HepG2 (cell line): ENCODE results near the gene BPIFB4. TPM values are rescaled to one million over a fixed set of nuclear protein-coding genes. Genes with fewer than 3 reads are reported as not detected.
A peak's percentile ranks its signal among the peaks of the same experiment; 100 is the strongest.

Experiments used
- CENPT ChIP-seq: sonication (generic); formaldehyde crosslinking; IDR thresholded peaks from 2 replicates; pipeline ENCODE4 v1.8.0; 2022; ENCODE audit warnings: low read depth, mild to moderate bottlenecking, moderate library complexity, missing genetic modification reagents
- ETV6 ChIP-seq: sonication (generic); formaldehyde crosslinking; conservative IDR thresholded peaks from 2 replicates; pipeline ENCODE4 v1.4.0; 2020; ENCODE audit warnings: missing genetic modification reagents
- HNRNPH1 ChIP-seq: fragments of 200-400 bp; formaldehyde crosslinking; optimal IDR thresholded peaks from 2 replicates; pipeline ENCODE3; 2017; ENCODE audit warnings: mild to moderate bottlenecking, low read depth, low read length
- NR1H2 ChIP-seq: sonication (generic); formaldehyde crosslinking; IDR thresholded peaks from 2 replicates; pipeline ENCODE4 v1.8.1; 2022; ENCODE audit warnings: low read depth, missing genetic modification reagents, borderline replicate concordance
- ONECUT2 ChIP-seq: sonication (generic); formaldehyde crosslinking; IDR thresholded peaks from 2 replicates; pipeline ENCODE4 v1.4.0; 2020; ENCODE audit warnings: missing genetic modification reagents
- RFX3 ChIP-seq: IDR thresholded peaks from 2 replicates; pipeline ENCODE4 v1.6.1; 2016; ENCODE audit warnings: missing biosample characterization, missing genetic modification reagents
- RXRA ChIP-seq: sonication (generic); formaldehyde crosslinking; IDR thresholded peaks from 2 replicates; pipeline ENCODE4 v1.5.1; 2020; ENCODE audit warnings: missing genetic modification reagents
- SAP130 ChIP-seq: IDR thresholded peaks from 2 replicates; pipeline ENCODE4 v1.6.1; 2016; ENCODE audit warnings: low read depth
- SMARCE1 ChIP-seq: fragments of 450-650 bp; IDR thresholded peaks from 2 replicates; pipeline ENCODE4 v1.6.1; 2017; ENCODE audit warnings: borderline replicate concordance
- SOX13 ChIP-seq, 3 experiments: fragments of 450-650 bp in 1 of 3; sonication (generic) in 1 of 3; formaldehyde crosslinking in 1 of 3; IDR thresholded peaks in 2 of 3; conservative IDR thresholded peaks in 1 of 3; 2 replicates each; pipeline versions ENCODE4 v1.5.0 to v1.6.1; 2016 to 2020; ENCODE audit warnings: antibody characterized with exemption in 1 of 3, mild to moderate bottlenecking in 1 of 3, missing compliant biosample characterization in 1 of 3, missing genetic modification reagents in 1 of 3, moderate library complexity in 1 of 3
- TAF1 ChIP-seq: sonication (generic); formaldehyde crosslinking; IDR thresholded peaks from 2 replicates; pipeline ENCODE4 v1.4.0; 2020; ENCODE audit warnings: missing genetic modification reagents
- TOE1 ChIP-seq: sonication (generic); formaldehyde crosslinking; IDR thresholded peaks from 2 replicates; pipeline ENCODE4 v1.4.0; 2020; ENCODE audit warnings: mild to moderate bottlenecking, missing genetic modification reagents
- ZKSCAN1 ChIP-seq: fragments of 150-350 bp; IDR thresholded peaks from 2 replicates; pipeline ENCODE4 v1.6.1; 2014; ENCODE audit warnings: low read length
- ZNF264 ChIP-seq: sonication (generic); formaldehyde crosslinking; IDR thresholded peaks from 2 replicates; pipeline ENCODE4 v1.4.0; 2020; ENCODE audit warnings: missing genetic modification reagents
- ZNF564 ChIP-seq: sonication (generic); formaldehyde crosslinking; IDR thresholded peaks from 2 replicates; pipeline ENCODE4 v1.8.1; 2023; ENCODE audit warnings: mild to moderate bottlenecking, missing genetic modification reagents
- ZNF569 ChIP-seq: sonication (generic); formaldehyde crosslinking; IDR thresholded peaks from 2 replicates; pipeline ENCODE4 v1.5.0; 2020; ENCODE audit warnings: mild to moderate bottlenecking, missing genetic modification reagents, moderate library complexity, borderline replicate concordance
- ZSCAN20 ChIP-seq: sonication (generic); formaldehyde crosslinking; IDR thresholded peaks from 2 replicates; pipeline ENCODE4 v1.4.0; 2020; ENCODE audit warnings: missing genetic modification reagents, mild to moderate bottlenecking, borderline replicate concordance
- polyA plus RNA-seq, 8 experiments: library from polyadenylated mRNA; depleted of rRNA in 3 of 8; stranded (reverse) in 7 of 8; unstranded in 1 of 8; fragments of >200 nt; fragmentation: Illumina TruSeq in 4 of 8; extraction: Trizol in 4 of 8; gene quantifications; 2 replicates each; pipeline versions ENCODE4 v1.2.1 to v1.2.3, GENCODE V29; 2011 to 2016; ENCODE audit warnings: low read depth in 4 of 8, missing spikeins in 1 of 8, mixed read lengths in 1 of 8; ENCODE audit not compliant: insufficient read depth in 1 of 8
- total RNA-seq, 5 experiments: library from RNA; depleted of rRNA; stranded (reverse); fragments of >200 nt; fragmentation: Illumina TruSeq; extraction: Trizol; gene quantifications; 2 replicates each; pipeline ENCODE4 v1.2.3, GENCODE V29; 2016; ENCODE audit warnings: low read depth in 1 of 5
- TF ChIP-seq, protein P1 (sequence below): sonication (generic); formaldehyde crosslinking; IDR thresholded peaks from 2 replicates; pipeline ENCODE4 v1.4.0; 2020; ENCODE audit warnings: missing genetic modification reagents
- TF ChIP-seq, protein P2 (sequence below): sonication (generic); formaldehyde crosslinking; IDR thresholded peaks from 2 replicates; pipeline ENCODE4 v1.4.0; 2020; ENCODE audit warnings: low read depth, mild to moderate bottlenecking, missing genetic modification reagents
- TF ChIP-seq, protein P3 (sequence below): sonication (generic); formaldehyde crosslinking; IDR thresholded peaks from 2 replicates; pipeline ENCODE4 v1.9.0; 2021; ENCODE audit warnings: mild to moderate bottlenecking, missing genetic modification reagents
- TF ChIP-seq, protein P4 (sequence below): conservative IDR thresholded peaks from 2 replicates; pipeline ENCODE4 v1.6.1; 2018; ENCODE audit warnings: missing genetic modification reagents

BPIFB4 gene
- total and polyA plus RNA-seq, 2 of the 13 experiments (the other 11 are each of a cell fraction or from before 2014, with no cell fraction given) = 0.09 TPM; not detected in 1

DNA sequence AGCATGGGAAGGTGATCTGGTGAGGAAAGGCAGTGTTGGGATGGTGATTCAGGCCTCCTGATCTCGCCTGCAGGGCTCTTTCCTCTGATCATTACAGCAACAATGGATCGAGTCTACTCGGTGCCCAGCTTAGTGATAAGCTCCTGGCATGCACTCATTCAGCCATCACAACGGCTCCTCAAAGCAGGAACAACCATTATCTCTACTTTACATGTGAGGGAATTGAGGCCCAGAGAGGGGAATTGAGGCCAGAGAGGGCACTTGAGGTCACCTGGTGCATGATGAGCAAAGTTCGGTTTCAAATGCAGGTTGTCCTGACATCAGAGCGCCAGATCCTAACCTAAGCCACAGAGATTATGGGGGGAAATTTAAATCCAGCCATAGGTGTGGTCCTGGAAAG, 46.5 kb downstream of the BPIFB4 start (continued):
- TF ChIP-seq, protein P1, sequence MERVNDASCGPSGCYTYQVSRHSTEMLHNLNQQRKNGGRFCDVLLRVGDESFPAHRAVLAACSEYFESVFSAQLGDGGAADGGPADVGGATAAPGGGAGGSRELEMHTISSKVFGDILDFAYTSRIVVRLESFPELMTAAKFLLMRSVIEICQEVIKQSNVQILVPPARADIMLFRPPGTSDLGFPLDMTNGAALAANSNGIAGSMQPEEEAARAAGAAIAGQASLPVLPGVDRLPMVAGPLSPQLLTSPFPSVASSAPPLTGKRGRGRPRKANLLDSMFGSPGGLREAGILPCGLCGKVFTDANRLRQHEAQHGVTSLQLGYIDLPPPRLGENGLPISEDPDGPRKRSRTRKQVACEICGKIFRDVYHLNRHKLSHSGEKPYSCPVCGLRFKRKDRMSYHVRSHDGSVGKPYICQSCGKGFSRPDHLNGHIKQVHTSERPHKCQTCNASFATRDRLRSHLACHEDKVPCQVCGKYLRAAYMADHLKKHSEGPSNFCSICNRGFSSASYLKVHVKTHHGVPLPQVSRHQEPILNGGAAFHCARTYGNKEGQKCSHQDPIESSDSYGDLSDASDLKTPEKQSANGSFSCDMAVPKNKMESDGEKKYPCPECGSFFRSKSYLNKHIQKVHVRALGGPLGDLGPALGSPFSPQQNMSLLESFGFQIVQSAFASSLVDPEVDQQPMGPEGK (CRISPR knock-in tag) = no peak
- TF ChIP-seq CENPT (CRISPR knock-in tag) (no peak), ETV6 (CRISPR knock-in tag) (no peak), TOE1 (CRISPR knock-in tag) (no peak), TAF1 (CRISPR knock-in tag) (no peak), SMARCE1 (no peak), ZNF264 (no peak), SOX13 (IDR thresholded peaks at IDR 0.05) (no peak), SOX13 (CRISPR knock-in tag; conservative IDR thresholded peaks at IDR 0.05 in 1 of 2, IDR thresholded peaks at IDR 0.05 in 1 of 2) (peak in 1 of 2 experiments; percentile 59; a peak in 1 of 4 replicates), SAP130 (CRISPR knock-in tag) (0 out of 2 replicates have a peak, but pooled peaks have one; percentile 14), ZNF564 (CRISPR knock-in tag) (no peak), ZNF569 (CRISPR knock-in tag) (no peak), NR1H2 (0 out of 2 replicates have a peak, but pooled peaks have one; percentile 9), RXRA (CRISPR knock-in tag) (peak; percentile 81), RFX3 (CRISPR knock-in tag) (no peak), ZSCAN20 (CRISPR knock-in tag) (no peak), HNRNPH1 (no peak), ONECUT2 (CRISPR knock-in tag) (no peak), ZKSCAN1 (no peak)
- TF ChIP-seq, protein P2, sequence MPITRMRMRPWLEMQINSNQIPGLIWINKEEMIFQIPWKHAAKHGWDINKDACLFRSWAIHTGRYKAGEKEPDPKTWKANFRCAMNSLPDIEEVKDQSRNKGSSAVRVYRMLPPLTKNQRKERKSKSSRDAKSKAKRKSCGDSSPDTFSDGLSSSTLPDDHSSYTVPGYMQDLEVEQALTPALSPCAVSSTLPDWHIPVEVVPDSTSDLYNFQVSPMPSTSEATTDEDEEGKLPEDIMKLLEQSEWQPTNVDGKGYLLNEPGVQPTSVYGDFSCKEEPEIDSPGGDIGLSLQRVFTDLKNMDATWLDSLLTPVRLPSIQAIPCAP (CRISPR knock-in tag) = no peak
- TF ChIP-seq, protein P3, sequence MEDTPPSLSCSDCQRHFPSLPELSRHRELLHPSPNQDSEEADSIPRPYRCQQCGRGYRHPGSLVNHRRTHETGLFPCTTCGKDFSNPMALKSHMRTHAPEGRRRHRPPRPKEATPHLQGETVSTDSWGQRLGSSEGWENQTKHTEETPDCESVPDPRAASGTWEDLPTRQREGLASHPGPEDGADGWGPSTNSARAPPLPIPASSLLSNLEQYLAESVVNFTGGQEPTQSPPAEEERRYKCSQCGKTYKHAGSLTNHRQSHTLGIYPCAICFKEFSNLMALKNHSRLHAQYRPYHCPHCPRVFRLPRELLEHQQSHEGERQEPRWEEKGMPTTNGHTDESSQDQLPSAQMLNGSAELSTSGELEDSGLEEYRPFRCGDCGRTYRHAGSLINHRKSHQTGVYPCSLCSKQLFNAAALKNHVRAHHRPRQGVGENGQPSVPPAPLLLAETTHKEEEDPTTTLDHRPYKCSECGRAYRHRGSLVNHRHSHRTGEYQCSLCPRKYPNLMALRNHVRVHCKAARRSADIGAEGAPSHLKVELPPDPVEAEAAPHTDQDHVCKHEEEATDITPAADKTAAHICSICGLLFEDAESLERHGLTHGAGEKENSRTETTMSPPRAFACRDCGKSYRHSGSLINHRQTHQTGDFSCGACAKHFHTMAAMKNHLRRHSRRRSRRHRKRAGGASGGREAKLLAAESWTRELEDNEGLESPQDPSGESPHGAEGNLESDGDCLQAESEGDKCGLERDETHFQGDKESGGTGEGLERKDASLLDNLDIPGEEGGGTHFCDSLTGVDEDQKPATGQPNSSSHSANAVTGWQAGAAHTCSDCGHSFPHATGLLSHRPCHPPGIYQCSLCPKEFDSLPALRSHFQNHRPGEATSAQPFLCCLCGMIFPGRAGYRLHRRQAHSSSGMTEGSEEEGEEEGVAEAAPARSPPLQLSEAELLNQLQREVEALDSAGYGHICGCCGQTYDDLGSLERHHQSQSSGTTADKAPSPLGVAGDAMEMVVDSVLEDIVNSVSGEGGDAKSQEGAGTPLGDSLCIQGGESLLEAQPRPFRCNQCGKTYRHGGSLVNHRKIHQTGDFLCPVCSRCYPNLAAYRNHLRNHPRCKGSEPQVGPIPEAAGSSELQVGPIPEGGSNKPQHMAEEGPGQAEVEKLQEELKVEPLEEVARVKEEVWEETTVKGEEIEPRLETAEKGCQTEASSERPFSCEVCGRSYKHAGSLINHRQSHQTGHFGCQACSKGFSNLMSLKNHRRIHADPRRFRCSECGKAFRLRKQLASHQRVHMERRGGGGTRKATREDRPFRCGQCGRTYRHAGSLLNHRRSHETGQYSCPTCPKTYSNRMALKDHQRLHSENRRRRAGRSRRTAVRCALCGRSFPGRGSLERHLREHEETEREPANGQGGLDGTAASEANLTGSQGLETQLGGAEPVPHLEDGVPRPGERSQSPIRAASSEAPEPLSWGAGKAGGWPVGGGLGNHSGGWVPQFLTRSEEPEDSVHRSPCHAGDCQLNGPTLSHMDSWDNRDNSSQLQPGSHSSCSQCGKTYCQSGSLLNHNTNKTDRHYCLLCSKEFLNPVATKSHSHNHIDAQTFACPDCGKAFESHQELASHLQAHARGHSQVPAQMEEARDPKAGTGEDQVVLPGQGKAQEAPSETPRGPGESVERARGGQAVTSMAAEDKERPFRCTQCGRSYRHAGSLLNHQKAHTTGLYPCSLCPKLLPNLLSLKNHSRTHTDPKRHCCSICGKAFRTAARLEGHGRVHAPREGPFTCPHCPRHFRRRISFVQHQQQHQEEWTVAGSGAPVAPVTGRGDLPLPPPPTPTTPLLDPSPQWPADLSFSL (CRISPR knock-in tag) = no peak
- TF ChIP-seq, protein P4, sequence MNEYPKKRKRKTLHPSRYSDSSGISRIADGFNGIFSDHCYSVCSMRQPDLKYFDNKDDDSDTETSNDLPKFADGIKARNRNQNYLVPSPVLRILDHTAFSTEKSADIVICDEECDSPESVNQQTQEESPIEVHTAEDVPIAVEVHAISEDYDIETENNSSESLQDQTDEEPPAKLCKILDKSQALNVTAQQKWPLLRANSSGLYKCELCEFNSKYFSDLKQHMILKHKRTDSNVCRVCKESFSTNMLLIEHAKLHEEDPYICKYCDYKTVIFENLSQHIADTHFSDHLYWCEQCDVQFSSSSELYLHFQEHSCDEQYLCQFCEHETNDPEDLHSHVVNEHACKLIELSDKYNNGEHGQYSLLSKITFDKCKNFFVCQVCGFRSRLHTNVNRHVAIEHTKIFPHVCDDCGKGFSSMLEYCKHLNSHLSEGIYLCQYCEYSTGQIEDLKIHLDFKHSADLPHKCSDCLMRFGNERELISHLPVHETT = no peak
